HepG2 (cell line): ENCODE data around the gene CCDC197. TPM values are rescaled to one million over a fixed set of nuclear protein-coding genes. Genes with fewer than 3 reads are reported as not detected.
A peak's percentile ranks its signal among the peaks of the same experiment; 100 is the strongest.

Experiments
- ATAC-seq: fragments of 200-7000 bp; cut with Tn5 transposase; 3 replicates; pipeline ENCODE4 v1.9.1; 2020; ENCODE audit warnings: mild to moderate bottlenecking, moderate library complexity
- BruUV-seq: library from RNA; stranded (reverse); fragments of 400-500 nt; replicated peaks from 2 replicates; lab custom pipeline; 2021; lab: Mats Ljungman, UMichigan
- CTCF ChIA-PET: fragments of 300-600 bp; formaldehyde crosslinking; extraction: SDS; loops from one replicate; lab custom pipeline; 2021; ENCODE audit warnings: low total read pairs, inconsistent platforms, low intra/inter-chr PET ratio; lab: Yijun Ruan, JAX
- POLR2A ChIA-PET: fragments of 350-600 bp; sonication (Branson Sonifier 250); formaldehyde crosslinking; loops from one replicate; lab custom pipeline; 2020; ENCODE audit warnings: antibody characterized with exemption, inconsistent platforms; lab: Yijun Ruan, JAX
- DNase-seq: peaks from one replicate; pipeline ENCODE4 v3.0.0-alpha.2; 2015; ENCODE audit warnings: low spot score
- FAIRE-seq: peaks from 3 replicates; lab custom pipeline; 2011; peaks lifted over from hg19 to GRCh38; lab: Jason Lieb, UNC
- H2AFZ ChIP-seq: one replicate; pipeline ENCODE4 v1.6.1; 2011; ENCODE audit warnings: low read length, inconsistent platforms
- H3K27ac ChIP-seq: fragments of 300-600 bp; 3 replicates; pipeline ENCODE4 v1.8.0; 2011; ENCODE audit warnings: mixed run types, mild to moderate bottlenecking, mixed read lengths, low read length, inconsistent platforms; ENCODE audit not compliant: insufficient read depth; ENCODE audit errors: extremely low read length
- H3K27me3 ChIP-seq, 2 experiments: fragments of 200-600 bp in 1 of 2; 2 replicates in 1 of 2; 3 replicates in 1 of 2; pipeline versions ENCODE4 v1.6.0 to v1.8.0; 2011; ENCODE audit warnings: low read length in 2 of 2, mild to moderate bottlenecking in 2 of 2, moderate library complexity in 2 of 2, inconsistent platforms in 1 of 2; ENCODE audit not compliant: insufficient read depth in 2 of 2, control insufficient read depth in 1 of 2
- H3K36me3 ChIP-seq, 2 experiments: fragments of 200-600 bp in 1 of 2; replicated peaks in 1 of 2; 2 replicates in 1 of 2; 3 replicates in 1 of 2; pipeline versions ENCODE4 v1.5.1 to v1.8.0; 2011; ENCODE audit warnings: low read length in 2 of 2, inconsistent platforms in 1 of 2; ENCODE audit not compliant: insufficient read depth in 2 of 2, control insufficient read depth in 1 of 2
- H3K4me1 ChIP-seq: 2 replicates; pipeline ENCODE4 v1.5.1; 2012; ENCODE audit warnings: low read length, inconsistent platforms; ENCODE audit not compliant: insufficient read depth
- H3K4me2 ChIP-seq: 2 replicates; pipeline ENCODE4 v1.6.0; 2011; ENCODE audit warnings: low read depth, low read length, inconsistent platforms
- H3K4me3 ChIP-seq, 3 experiments: fragments of 200-600 bp in 1 of 3; sonication (generic), shearing (Covaris generic) in 1 of 3; replicated peaks in 1 of 3; 2 replicates each; pipeline ENCODE4 v1.5.1; 2011 to 2016; ENCODE audit warnings: low read length in 3 of 3, inconsistent platforms in 2 of 3, low read depth in 2 of 3, mild to moderate bottlenecking in 2 of 3, control low read depth in 1 of 3, mixed read lengths in 1 of 3; ENCODE audit not compliant: insufficient read depth in 1 of 3
- H3K79me2 ChIP-seq: one replicate; pipeline ENCODE4 v1.6.1; 2011; ENCODE audit warnings: low read length, inconsistent platforms; ENCODE audit not compliant: insufficient read depth
- H3K9ac ChIP-seq: 2 replicates; pipeline ENCODE4 v1.6.0; 2011; ENCODE audit warnings: mild to moderate bottlenecking, low read depth, low read length, inconsistent platforms; ENCODE audit not compliant: insufficient read depth
- H3K9me3 ChIP-seq: 2 replicates; pipeline ENCODE4 v1.5.1; 2012; ENCODE audit warnings: mild to moderate bottlenecking, low read length
- H4K20me1 ChIP-seq: 2 replicates; pipeline ENCODE4 v1.6.0; 2011; ENCODE audit warnings: inconsistent platforms, mild to moderate bottlenecking, low read length, moderate library complexity; ENCODE audit not compliant: insufficient read depth
- BRD4 ChIP-seq: sonication (generic); formaldehyde crosslinking; IDR thresholded peaks from 2 replicates; pipeline ENCODE4 v1.4.0; 2020; ENCODE audit warnings: missing genetic modification reagents
- EED ChIP-seq: sonication (generic); formaldehyde crosslinking; IDR thresholded peaks from 2 replicates; pipeline ENCODE4 v1.5.0; 2020; ENCODE audit warnings: mild to moderate bottlenecking, missing genetic modification reagents
- GLMP ChIP-seq: sonication (generic); formaldehyde crosslinking; IDR thresholded peaks from 2 replicates; pipeline ENCODE4 v1.9.0; 2021; ENCODE audit warnings: missing genetic modification reagents, mild to moderate bottlenecking, borderline replicate concordance
- RFX3 ChIP-seq: IDR thresholded peaks from 2 replicates; pipeline ENCODE4 v1.6.1; 2016; ENCODE audit warnings: missing biosample characterization, missing genetic modification reagents
- ZNF24 ChIP-seq: fragments of 450-650 bp; IDR thresholded peaks from 2 replicates; pipeline ENCODE4 v1.6.1; 2017; ENCODE audit warnings: antibody characterized with exemption, mild to moderate bottlenecking
- ZNF768 ChIP-seq: sonication (generic); formaldehyde crosslinking; IDR thresholded peaks from 2 replicates; pipeline ENCODE4 v1.4.0; 2020; ENCODE audit warnings: missing genetic modification reagents
- WGBS: methylation state at CpG from one replicate; pipeline ENCODE4 v1.1.6; 2017; ENCODE audit warnings: low lambda C conversion rate; 5-methylcytosine and 5-hydroxymethylcytosine counted together
- in situ Hi-C: cut with HindIII; loops from 2 replicates; pipeline ENCODE4 v1.10.0; 2017; ENCODE audit warnings: low pct_unique_long_range_greater_than_20kb; ENCODE audit not compliant: extremely low pct_ligation_motif_present
- intact Hi-C: fragments of 100-400 bp; cut with micrococcal nuclease; formaldehyde crosslinking; loops from one replicate; pipeline ENCODE4 v1.10.0; 2022; ENCODE audit not compliant: unreplicated experiment
- polyA plus RNA-seq, 8 experiments: library from polyadenylated mRNA; depleted of rRNA in 3 of 8; stranded (reverse) in 7 of 8; unstranded in 1 of 8; fragments of >200 nt; fragmentation: Illumina TruSeq in 4 of 8; extraction: Trizol in 4 of 8; gene quantifications; 2 replicates each; pipeline versions ENCODE4 v1.2.1 to v1.2.3, GENCODE V29; 2011 to 2016; ENCODE audit warnings: low read depth in 4 of 8, missing spikeins in 1 of 8, mixed read lengths in 1 of 8; ENCODE audit not compliant: insufficient read depth in 1 of 8
- total RNA-seq, 5 experiments: library from RNA; depleted of rRNA; stranded (reverse); fragments of >200 nt; fragmentation: Illumina TruSeq; extraction: Trizol; gene quantifications; 2 replicates each; pipeline ENCODE4 v1.2.3, GENCODE V29; 2016; ENCODE audit warnings: low read depth in 1 of 5

The CCDC197 gene
- total and polyA plus RNA-seq, 2 of the 13 experiments (the other 11 are each of a cell fraction or from before 2014, with no cell fraction given) = 0.11 to 0.13 TPM

GRCh38 chr14:94024549-94024948 lies 27.4 kb downstream of the CCDC197 start:
- Histone ChIP-seq H3K4me3 (no peak overlapping the region), H3K27ac (no peak overlapping the region), H3K9ac (no peak overlapping the region), H2AFZ (no peak overlapping the region), H3K4me1 (peaks cover 81% of the 10 kb centered on the region), H3K36me3 (no peaks in the 10 kb centered on the region), H3K27me3 (no peaks in the 10 kb centered on the region), H3K4me2 (no peak overlapping the region), H3K9me3 (no peaks in the 10 kb centered on the region), H3K79me2 (peaks cover 2% of the 10 kb centered on the region), H4K20me1 (no peaks in the 10 kb centered on the region)
- ChIA-PET CTCF (no interaction called here), POLR2A (interaction anchor here (1.9 kb wide), 1 partner anchor 65 kb away, joined by 8 read pairs; no protein-coding TSS in a partner anchor)
- DNase-seq (no peak), FAIRE-seq (no peak), ATAC-seq (no peak)
- intact Hi-C loops = no loop called here
- in situ Hi-C loops = no loop called here
- WGBS = 100% methylated on average over 1 of the region's 2 CpGs
- BruUV-seq = no TSS peak
- TF ChIP-seq ZNF768 (CRISPR knock-in tag) (peak; percentile 98), EED (CRISPR knock-in tag) (no peak)
- TF ChIP-seq, all 625 proteins: peak for 1

- peak overlapping the region; percentile 61; the same call in 1 of the 2 replicates for H3K9ac ChIP-seq
- 40% methylated on average over 6 of the region's 6 CpGs for WGBS
- FAIRE-seq (no peak), ATAC-seq (no peak)
- H4K20me1 ChIP-seq = no peaks in the 10 kb centered on the region
- in situ Hi-C loops = no loop called here
- H3K9me3 ChIP-seq = no peaks in the 10 kb centered on the region
- BruUV-seq = no TSS peak
- H3K4me1 ChIP-seq = peaks cover 71% of the 10 kb centered on the region
- H3K4me3 ChIP-seq = peak overlapping the region; percentile 25 to 71 (median 29); a peak in 3 of 6 replicates
- H2AFZ ChIP-seq = peak overlapping the region; percentile 48
- ChIA-PET POLR2A (interaction anchor here (0.7 to 1.9 kb wide), 6 partner anchors 11 to 294 kb away, joined by 3 to 8 read pairs (median 3); no protein-coding TSS in a partner anchor), CTCF (no interaction called here)
- H3K27ac ChIP-seq = no peak overlapping the region
- peak overlapping the region; percentile 81 for H3K4me2 ChIP-seq
- H3K27me3 ChIP-seq = no peaks in the 10 kb centered on the region
- H3K36me3 ChIP-seq = no peaks in the 10 kb centered on the region
- peaks cover 2% of the 10 kb centered on the region for H3K79me2 ChIP-seq
- TF ChIP-seq BRD4 (CRISPR knock-in tag) = 0 out of 2 replicates have a peak, but pooled peaks have one; percentile 1
- TF ChIP-seq ZNF24 = 0 out of 2 replicates have a peak, but pooled peaks have one; percentile 7
- no peak for TF ChIP-seq RFX3 (CRISPR knock-in tag)
- TF ChIP-seq GLMP (CRISPR knock-in tag) = no peak
- TF ChIP-seq, all 625 proteins: peak for 2
- intact Hi-C loops = no loop called here
- DNase-seq = no peak
Measured at GRCh38 chr14:94025720-94026119, 28.6 kb downstream of the CCDC197 start.
